Measurements from ENCODE around the gene ABHD12.

The ABHD12 gene

DNA sequence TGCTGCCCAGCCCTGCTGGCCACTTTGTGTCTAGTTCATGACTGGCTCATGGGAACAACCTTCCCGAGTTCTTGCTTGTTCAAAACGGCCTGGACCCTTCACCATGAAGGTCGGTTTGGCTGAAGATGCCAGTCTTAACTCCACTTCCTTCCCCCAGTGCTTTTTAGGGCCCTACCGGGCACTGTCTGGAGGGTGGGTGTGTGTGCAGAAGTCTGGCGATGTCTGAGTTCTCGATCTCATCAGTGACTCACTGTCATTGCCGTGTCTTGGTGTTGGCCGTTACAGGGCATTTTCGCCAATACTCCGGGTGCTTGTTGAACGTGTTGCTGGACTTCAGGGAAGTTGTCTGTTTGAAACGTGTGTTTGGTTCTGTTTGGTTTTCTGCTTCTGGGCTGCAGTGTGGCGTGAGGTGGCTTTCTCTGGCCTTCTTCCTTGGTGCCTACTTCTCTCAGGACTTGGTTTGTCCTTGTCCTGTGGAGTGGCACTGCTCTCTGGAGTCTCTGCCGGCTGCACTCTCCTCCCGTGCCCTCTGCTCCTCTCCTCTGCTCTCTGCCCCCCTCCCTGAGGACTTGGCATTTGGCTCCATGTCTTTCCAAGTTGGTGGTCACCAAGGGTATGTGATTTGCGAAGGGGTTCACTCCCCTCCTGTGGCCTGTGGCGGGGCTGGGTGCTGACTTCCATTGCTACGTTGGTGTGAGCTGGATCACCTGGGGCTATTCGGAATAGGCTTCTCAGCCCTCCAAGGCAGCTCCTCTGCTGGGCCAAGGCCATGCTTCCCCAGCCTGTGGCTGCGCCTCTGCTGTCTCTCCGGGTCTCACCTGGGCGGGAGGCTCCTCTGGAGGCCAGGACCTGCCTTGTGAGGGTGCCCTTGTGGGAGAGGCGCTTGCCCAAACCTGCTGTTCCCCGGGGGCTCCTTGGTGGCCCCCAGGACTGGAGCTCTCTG is 104.5 kb downstream of the ABHD12 start:
- TF ChIP-seq, protein P1, sequence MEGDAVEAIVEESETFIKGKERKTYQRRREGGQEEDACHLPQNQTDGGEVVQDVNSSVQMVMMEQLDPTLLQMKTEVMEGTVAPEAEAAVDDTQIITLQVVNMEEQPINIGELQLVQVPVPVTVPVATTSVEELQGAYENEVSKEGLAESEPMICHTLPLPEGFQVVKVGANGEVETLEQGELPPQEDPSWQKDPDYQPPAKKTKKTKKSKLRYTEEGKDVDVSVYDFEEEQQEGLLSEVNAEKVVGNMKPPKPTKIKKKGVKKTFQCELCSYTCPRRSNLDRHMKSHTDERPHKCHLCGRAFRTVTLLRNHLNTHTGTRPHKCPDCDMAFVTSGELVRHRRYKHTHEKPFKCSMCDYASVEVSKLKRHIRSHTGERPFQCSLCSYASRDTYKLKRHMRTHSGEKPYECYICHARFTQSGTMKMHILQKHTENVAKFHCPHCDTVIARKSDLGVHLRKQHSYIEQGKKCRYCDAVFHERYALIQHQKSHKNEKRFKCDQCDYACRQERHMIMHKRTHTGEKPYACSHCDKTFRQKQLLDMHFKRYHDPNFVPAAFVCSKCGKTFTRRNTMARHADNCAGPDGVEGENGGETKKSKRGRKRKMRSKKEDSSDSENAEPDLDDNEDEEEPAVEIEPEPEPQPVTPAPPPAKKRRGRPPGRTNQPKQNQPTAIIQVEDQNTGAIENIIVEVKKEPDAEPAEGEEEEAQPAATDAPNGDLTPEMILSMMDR (IDR thresholded peaks at IDR 0.05; ENCODE audit: insufficient read depth, missing control alignments): no peak
- no peak for FAIRE-seq
- no peak for DNase-seq (ENCODE audit: insufficient read length, low spot score)

DNA sequence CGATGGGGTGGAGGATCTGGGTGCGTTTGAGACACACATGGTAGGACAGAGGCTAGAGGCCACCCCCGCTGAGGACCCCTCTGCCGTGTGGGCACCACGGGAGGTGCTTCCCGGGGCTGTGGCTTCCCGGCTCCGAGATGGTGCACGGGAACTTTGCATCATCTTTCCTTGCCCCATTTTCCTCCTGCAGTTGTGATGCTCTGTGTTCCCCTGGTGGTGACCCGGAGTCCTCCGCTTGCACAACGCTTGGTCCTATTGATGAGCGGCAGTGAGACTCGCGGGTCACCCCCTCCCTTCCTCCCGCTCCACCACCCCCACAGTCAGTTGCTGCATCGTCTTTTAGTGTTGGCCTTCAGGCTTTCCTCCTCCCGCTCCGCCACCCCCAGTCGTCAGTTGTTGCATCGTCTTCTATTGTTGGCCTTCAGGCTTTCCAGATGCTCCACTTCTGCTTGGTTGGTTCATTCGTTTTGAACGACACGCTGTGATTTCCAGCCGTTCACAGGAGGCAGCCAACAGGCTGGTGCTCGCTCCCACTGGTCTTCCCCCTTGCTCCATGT is 105.5 kb downstream of the ABHD12 start:
- TF ChIP-seq, protein P1 (IDR thresholded peaks at IDR 0.05; ENCODE audit: insufficient read depth, missing control alignments): no peak
- FAIRE-seq (no peak), DNase-seq (ENCODE audit: insufficient read length, low spot score) (no peak)

DNA sequence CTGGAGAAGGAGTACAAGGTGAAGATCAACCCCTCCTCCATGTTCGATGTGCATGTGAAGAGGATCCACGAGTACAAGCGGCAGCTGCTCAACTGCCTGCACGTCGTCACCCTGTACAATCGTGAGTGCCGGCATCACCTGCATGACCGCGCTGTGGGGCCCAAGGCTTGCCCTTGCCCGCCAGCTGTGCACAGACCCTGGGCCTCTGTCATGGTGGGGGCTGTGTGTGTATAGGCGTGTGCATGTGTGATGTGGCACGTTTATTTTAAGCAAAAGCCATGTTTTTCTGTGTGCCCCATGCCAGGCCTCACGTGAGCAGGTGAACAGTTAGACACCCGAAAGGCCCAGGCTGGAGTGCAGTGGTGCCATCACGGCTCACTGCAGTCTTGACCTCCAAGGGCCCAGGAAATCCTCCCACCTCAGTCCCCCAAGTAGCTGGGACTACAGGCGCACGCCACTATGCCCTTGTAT is 106.5 kb downstream of the ABHD12 start:
- TF ChIP-seq, protein P1 (IDR thresholded peaks at IDR 0.05; ENCODE audit: insufficient read depth, missing control alignments): no peak
- no peak for DNase-seq (ENCODE audit: insufficient read length, low spot score)
- FAIRE-seq: no peak

DNA sequence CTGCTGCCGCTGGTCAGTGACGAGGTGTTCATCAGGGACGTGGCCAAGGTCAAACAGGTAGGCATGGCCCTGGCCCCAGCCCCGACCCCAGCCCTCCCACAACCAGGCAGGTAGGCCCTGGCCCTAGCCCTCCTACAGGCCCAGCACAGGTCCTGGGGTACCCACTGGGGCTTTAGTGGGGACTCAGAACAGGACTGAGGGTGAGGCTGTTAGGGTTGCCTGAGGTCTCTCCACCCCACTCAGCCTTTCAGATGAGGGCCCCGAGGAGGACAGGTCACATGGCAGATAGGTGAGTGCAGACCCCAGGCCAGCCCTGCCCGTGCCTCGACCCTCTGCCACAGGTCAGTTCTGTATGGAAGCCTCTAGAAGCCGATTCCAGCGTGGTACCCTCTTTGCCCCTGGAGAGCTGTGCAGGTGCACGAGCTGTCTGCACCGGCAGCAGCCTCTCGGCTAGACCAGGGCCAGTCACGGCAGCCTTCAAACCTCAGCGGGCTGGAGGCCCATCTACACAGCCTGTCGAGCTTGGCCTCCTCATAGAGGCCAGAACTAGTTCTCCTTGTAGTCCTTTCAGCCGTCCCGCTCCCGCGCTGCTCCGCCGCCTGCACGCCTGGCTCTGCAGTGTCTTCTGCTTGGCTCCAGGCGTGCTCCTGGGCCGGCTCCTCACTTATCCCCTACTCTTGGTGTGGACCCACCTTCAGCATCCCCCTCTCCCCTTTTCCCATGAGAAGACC is 107.2 kb downstream of the ABHD12 start:
- no peak for FAIRE-seq
- TF ChIP-seq, protein P1 (IDR thresholded peaks at IDR 0.05; ENCODE audit: insufficient read depth, missing control alignments): no peak
- DNase-seq (ENCODE audit: insufficient read length, low spot score): no peak

DNA sequence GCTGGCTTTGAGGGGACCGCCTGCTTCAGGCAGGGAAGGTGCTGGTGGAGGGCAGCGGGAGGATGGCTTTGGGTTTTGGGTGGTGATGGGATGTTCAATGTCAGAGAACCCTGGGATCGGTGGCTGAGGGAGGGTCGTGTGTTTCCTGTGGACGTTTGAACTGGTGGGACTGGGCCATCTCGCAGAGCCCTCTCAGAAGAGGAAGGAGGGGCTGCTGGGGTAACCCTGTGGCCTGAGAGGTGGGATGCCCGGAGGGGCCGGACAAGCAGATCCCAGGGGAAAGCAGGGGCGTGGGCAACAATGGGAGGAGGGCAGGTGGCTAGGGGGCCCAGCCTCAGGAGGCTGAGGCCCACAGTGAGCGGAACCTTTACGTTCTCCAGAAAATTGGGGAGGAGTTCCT is 107.8 kb downstream of the ABHD12 start:
- FAIRE-seq: no peak
- DNase-seq (ENCODE audit: insufficient read length, low spot score): no peak
- TF ChIP-seq, protein P1 (IDR thresholded peaks at IDR 0.05; ENCODE audit: insufficient read depth, missing control alignments): no peak

DNA sequence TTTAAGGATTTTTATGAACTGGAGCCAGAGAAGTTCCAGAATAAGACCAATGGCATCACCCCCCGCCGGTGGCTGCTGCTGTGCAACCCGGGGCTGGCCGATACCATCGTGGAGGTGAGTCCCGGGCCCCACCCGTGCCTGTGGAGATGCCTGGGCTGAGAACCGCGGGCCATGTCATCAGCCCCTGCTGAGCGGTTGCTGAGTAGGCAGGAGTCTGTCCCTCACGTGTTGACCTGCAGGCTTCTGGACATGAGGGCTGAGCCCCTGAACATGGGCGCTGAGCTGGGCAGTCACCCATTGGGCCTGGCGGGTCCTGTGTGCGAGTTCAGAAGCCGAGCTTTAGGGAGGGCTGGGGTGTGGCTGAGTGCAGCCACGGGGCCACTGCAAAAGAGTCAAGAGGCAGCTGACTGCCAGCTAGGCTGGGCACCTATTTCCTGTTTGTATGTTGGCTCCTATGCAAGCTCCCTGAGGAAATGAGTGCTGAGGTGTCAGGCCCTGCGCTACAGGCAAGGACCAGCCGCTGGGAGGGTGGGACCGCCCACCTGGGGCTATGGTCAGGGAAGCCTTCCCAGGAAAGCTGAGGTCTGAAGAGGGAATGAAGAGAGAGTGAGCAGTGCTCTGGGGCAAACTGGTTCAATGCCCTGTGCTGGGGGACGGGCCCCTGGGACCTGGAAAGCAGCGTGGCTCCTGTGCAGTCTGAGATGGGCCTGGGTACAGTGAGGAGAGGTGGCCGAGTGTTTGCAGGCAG is 108.4 kb downstream of the ABHD12 start:
- TF ChIP-seq, protein P1 (IDR thresholded peaks at IDR 0.05; ENCODE audit: insufficient read depth, missing control alignments): no peak
- no peak for FAIRE-seq
- no peak for DNase-seq (ENCODE audit: insufficient read length, low spot score)
